Endothelial cell of umbilical vein (primary cell): ENCODE data around the gene SLC2A11. TPM values are rescaled to one million over a fixed set of nuclear protein-coding genes. Genes with fewer than 3 reads are reported as not detected.

Source experiments
- BruUV-seq: library from RNA; stranded (reverse); fragments of 400-500 nt; replicated peaks from 2 replicates; lab custom pipeline; 2021; lab: Mats Ljungman, UMichigan
- CTCF ChIA-PET: fragments of 300-600, 350-600 bp; sonication (Branson Sonifier 250); formaldehyde crosslinking; loops from one replicate; lab custom pipeline; 2021; ENCODE audit warnings: antibody characterized with exemption, inconsistent platforms; lab: Charles Lee
- POLR2A ChIA-PET: fragments of 300-600, 350-600 bp; sonication (Branson Sonifier 250); formaldehyde crosslinking; loops from one replicate; lab custom pipeline; 2021; ENCODE audit warnings: antibody characterized with exemption, inconsistent platforms; lab: Charles Lee
- DNase-seq: peaks from one replicate; pipeline ENCODE4 v3.0.0-alpha.2; 2011; ENCODE audit warnings: low read depth, low spot score
- FAIRE-seq: peaks from 2 replicates; lab custom pipeline; 2011; peaks lifted over from hg19 to GRCh38; lab: Jason Lieb, UNC
- H2AFZ ChIP-seq: 2 replicates; pipeline ENCODE4 v1.6.0; 2012; ENCODE audit warnings: low read depth, low read length, control low read depth, inconsistent platforms
- H3K27ac ChIP-seq: 2 replicates; pipeline ENCODE4 v1.5.1; 2011; ENCODE audit warnings: low read depth, mild to moderate bottlenecking, control low read depth, low read length, moderate library complexity; ENCODE audit not compliant: insufficient read depth
- H3K27me3 ChIP-seq, 2 experiments: 2 replicates each; pipeline versions ENCODE4 v1.6.0 to v1.6.1; 2011; ENCODE audit warnings: low read length in 2 of 2, mixed read lengths in 1 of 2; ENCODE audit not compliant: control insufficient read depth in 2 of 2, insufficient read depth in 2 of 2
- H3K36me3 ChIP-seq, 2 experiments: 2 replicates in 1 of 2; 3 replicates in 1 of 2; pipeline ENCODE4 v1.5.1; 2011; ENCODE audit warnings: low read length in 2 of 2, mild to moderate bottlenecking in 1 of 2, moderate library complexity in 1 of 2; ENCODE audit not compliant: control insufficient read depth in 2 of 2, insufficient read depth in 2 of 2; ENCODE audit errors: extremely low read depth in 1 of 2
- H3K4me1 ChIP-seq: 3 replicates; pipeline ENCODE4 v1.5.1; 2011; ENCODE audit warnings: mild to moderate bottlenecking, low read length; ENCODE audit not compliant: control insufficient read depth, insufficient read depth; ENCODE audit errors: extremely low read depth
- H3K4me2 ChIP-seq: 2 replicates; pipeline ENCODE4 v1.6.1; 2011; ENCODE audit warnings: low read length, control low read depth, mixed read lengths; ENCODE audit not compliant: insufficient read depth
- H3K4me3 ChIP-seq, 3 experiments: fragments of 200-600 bp in 1 of 3; sonication (generic), shearing (Covaris generic) in 1 of 3; replicated peaks in 1 of 3; 2 replicates each; pipeline ENCODE4 v1.5.1; 2011 to 2016; ENCODE audit warnings: control low read depth in 3 of 3, low read length in 3 of 3, mild to moderate bottlenecking in 2 of 3, inconsistent platforms in 1 of 3, low read depth in 1 of 3, moderate library complexity in 1 of 3; ENCODE audit not compliant: insufficient read depth in 1 of 3
- H3K79me2 ChIP-seq: 2 replicates; pipeline ENCODE4 v1.6.0; 2012; ENCODE audit warnings: low read length, inconsistent platforms; ENCODE audit not compliant: control insufficient read depth, insufficient read depth
- H3K9ac ChIP-seq: replicated peaks from 2 replicates; pipeline ENCODE3; 2011; ENCODE audit warnings: low read length, control low read depth; ENCODE audit not compliant: insufficient read depth; ENCODE audit errors: extremely low read depth
- H3K9me1 ChIP-seq: replicated peaks from 3 replicates; pipeline ENCODE4 v1.6.0; 2011; ENCODE audit warnings: mild to moderate bottlenecking, low read length; ENCODE audit not compliant: control insufficient read depth, insufficient read depth; ENCODE audit errors: extremely low read depth
- H3K9me3 ChIP-seq: replicated peaks from 2 replicates; pipeline ENCODE4 v1.5.1; 2012; ENCODE audit warnings: low read length, inconsistent platforms; ENCODE audit not compliant: control insufficient read depth, insufficient read depth
- H4K20me1 ChIP-seq: replicated peaks from 2 replicates; pipeline ENCODE3; 2011; ENCODE audit warnings: mild to moderate bottlenecking, low read length; ENCODE audit not compliant: control insufficient read depth, insufficient read depth; ENCODE audit errors: extremely low read depth
- CTCF ChIP-seq, 2 donors: IDR thresholded peaks; 1 replicate in 1 of 2; 2 replicates in 1 of 2; pipeline ENCODE4 v1.5.1; 2011; ENCODE audit warnings: low read length in 2 of 2, mild to moderate bottlenecking in 2 of 2, moderate library complexity in 2 of 2, control low read depth in 1 of 2, inconsistent platforms in 1 of 2, low read depth in 1 of 2; ENCODE audit not compliant: insufficient read depth in 1 of 2; ENCODE audit errors: extremely low read depth in 1 of 2
- EZH2 ChIP-seq: IDR thresholded peaks from 2 replicates; pipeline ENCODE4 v1.6.1; 2012; ENCODE audit warnings: borderline replicate concordance, low read depth, mild to moderate bottlenecking, moderate library complexity, low read length, inconsistent platforms; ENCODE audit not compliant: severe bottlenecking
- FOS ChIP-seq: IDR thresholded peaks from 2 replicates; pipeline ENCODE4 v1.6.1; 2011; ENCODE audit warnings: mild to moderate bottlenecking, low read length, moderate library complexity, borderline replicate concordance; ENCODE audit not compliant: insufficient read depth
- GATA2 ChIP-seq: IDR thresholded peaks from 2 replicates; pipeline ENCODE4 v1.7.0; 2011; ENCODE audit warnings: low read depth, mild to moderate bottlenecking, moderate library complexity, mixed read lengths, low read length; ENCODE audit not compliant: insufficient read length, insufficient read depth
- JUN ChIP-seq: IDR thresholded peaks from 2 replicates; pipeline ENCODE4 v1.6.1; 2011; ENCODE audit warnings: borderline replicate concordance, low read depth; ENCODE audit not compliant: insufficient read length, insufficient read depth
- POLR2A ChIP-seq: IDR thresholded peaks from 2 replicates; pipeline ENCODE4 v1.6.1; 2012; ENCODE audit warnings: low read depth, mild to moderate bottlenecking, control low read depth, low read length
- dilution Hi-C: fragments of 300-500 bp; cut with MboI; formaldehyde crosslinking; loops from one replicate; pipeline ENCODE4 v1.15.0; 2019; ENCODE audit warnings: low sequenced_read_pairs; ENCODE audit not compliant: extremely low pct_ligation_motif_present
- intact Hi-C: fragments of 100-400 bp; cut with micrococcal nuclease; formaldehyde crosslinking; loops from one replicate; pipeline ENCODE4 v1.10.0; 2022
- polyA plus RNA-seq, 4 experiments: library from polyadenylated mRNA; depleted of rRNA in 3 of 4; stranded (reverse) in 3 of 4; unstranded in 1 of 4; fragments of >200 nt; gene quantifications; 2 replicates each; pipeline versions ENCODE4 v1.2.1 to v1.2.3, GENCODE V29; 2011 to 2012; ENCODE audit warnings: missing spikeins in 1 of 4
- total RNA-seq: library from RNA; stranded (reverse); gene quantifications from 2 replicates; pipeline ENCODE4 v1.2.3, GENCODE V29; 2021

The SLC2A11 gene
- total and polyA plus RNA-seq, 2 donors (not counting 3 experiments of a cell fraction or from before 2014, with no cell fraction given): 4.2 to 4.6 TPM

GRCh38 chr22:23828800-23829680 lies 28.6 kb upstream of the SLC2A11 start:
- Histone ChIP-seq H3K4me2 (no peak overlapping the region), H2AFZ (no peak overlapping the region), H3K4me3 (no peak overlapping the region), H3K9ac (no peak overlapping the region), H4K20me1 (no peaks in the 10 kb centered on the region), H3K36me3 (peaks cover 19 to 56% of the 10 kb centered on the region in 2 experiments), H3K27me3 (no peaks in the 10 kb centered on the region), H3K27ac (no peak overlapping the region), H3K4me1 (no peaks in the 10 kb centered on the region), H3K9me1 (no peaks in the 10 kb centered on the region), H3K79me2 (no peaks in the 10 kb centered on the region), H3K9me3 (no peaks in the 10 kb centered on the region)
- POLR2A ChIA-PET: no interaction called here
- no peak for FAIRE-seq
- CTCF ChIA-PET: interaction anchor here (0.6 to 1.8 kb wide), 4 partner anchors 17 to 58 kb away, joined by 4 to 5 read pairs (median 5); no protein-coding TSS in a partner anchor
- dilution Hi-C loops (no loop called here), intact Hi-C loops (no loop called here)
- no peak for TF ChIP-seq JUN
- no peak for TF ChIP-seq POLR2A
- no peak for TF ChIP-seq FOS
- TF ChIP-seq CTCF (IDR thresholded peaks at IDR 0.05; ENCODE audit: extremely low read depth in 1 of 2, insufficient read depth in 1 of 2, low read depth in 1 of 2, low read length in 2 of 2): no peak
- no peak for TF ChIP-seq GATA2
- TF ChIP-seq EZH2: no peak
- no peak for DNase-seq
- no TSS peak for BruUV-seq
